ENCODE measurements around the gene MED12. TPM values are rescaled to one million over a fixed set of nuclear protein-coding genes. Genes with fewer than 3 reads are reported as not detected.

MED12 gene
- total RNA-seq, 1 donor from 2014 or later, result 58.5 TPM

- Mint-ChIP-seq H3K9me3 (ENCODE audit: unreplicated experiment) (peaks cover 4% of the 10 kb centered on the region), H3K4me3 (ENCODE audit: unreplicated experiment) (no peak overlapping the region), H3K27ac (ENCODE audit: unreplicated experiment) (no peak overlapping the region), H3K27me3 (ENCODE audit: unreplicated experiment) (no peaks in the 10 kb centered on the region), H3K36me3 (ENCODE audit: unreplicated experiment) (peaks cover 3% of the 10 kb centered on the region), H3K4me1 (ENCODE audit: unreplicated experiment) (no peaks in the 10 kb centered on the region)
- no peak for DNase-seq (ENCODE audit: extremely low spot score, unreplicated experiment)
- TF ChIP-seq CTCF (IDR thresholded peaks at IDR 0.05), result no peak
Observed at GRCh38 chrX:71117358-71117757, 1.0 kb upstream of the MED12 start.

GRCh38 chrX:71118985-71119535, 664 bp downstream of the MED12 start:
- Mint-ChIP-seq H3K27ac (ENCODE audit: unreplicated experiment) (peak overlapping the region; percentile 77), H3K27me3 (ENCODE audit: unreplicated experiment) (no peaks in the 10 kb centered on the region), H3K36me3 (ENCODE audit: unreplicated experiment) (peaks cover 5% of the 10 kb centered on the region), H3K4me1 (ENCODE audit: unreplicated experiment) (no peaks in the 10 kb centered on the region), H3K4me3 (ENCODE audit: unreplicated experiment) (peak overlapping the region; percentile 80), H3K9me3 (ENCODE audit: unreplicated experiment) (peaks cover 4% of the 10 kb centered on the region)
- no peak for TF ChIP-seq CTCF (IDR thresholded peaks at IDR 0.05)
- DNase-seq (ENCODE audit: extremely low spot score, unreplicated experiment), result no peak

- H3K9me3 Mint-ChIP-seq (ENCODE audit: unreplicated experiment), result no peaks in the 10 kb centered on the region
- peak overlapping the region; percentile 37 for H3K27ac Mint-ChIP-seq (ENCODE audit: unreplicated experiment)
Observed at GRCh38 chrX:71128166-71128833, 9.9 kb downstream of the MED12 start.

GRCh38 chrX:71128915-71129765, 10.7 kb downstream of the MED12 start:
- Mint-ChIP-seq H3K27ac (ENCODE audit: unreplicated experiment) (peak overlapping the region; percentile 53), H3K36me3 (ENCODE audit: unreplicated experiment) (peaks cover 22% of the 10 kb centered on the region), H3K9me3 (ENCODE audit: unreplicated experiment) (no peaks in the 10 kb centered on the region), H3K4me3 (ENCODE audit: unreplicated experiment) (no peak overlapping the region), H3K4me1 (ENCODE audit: unreplicated experiment) (peaks cover 3% of the 10 kb centered on the region), H3K27me3 (ENCODE audit: unreplicated experiment) (no peaks in the 10 kb centered on the region)
- peak; percentile 87 for DNase-seq (ENCODE audit: extremely low spot score, unreplicated experiment)
- peak; percentile 70 for TF ChIP-seq CTCF (IDR thresholded peaks at IDR 0.05)

More at GRCh38 chrX:71128166-71128833, 9.9 kb downstream of the MED12 start:
- no peak for DNase-seq (ENCODE audit: extremely low spot score, unreplicated experiment)
- Mint-ChIP-seq H3K4me1 (ENCODE audit: unreplicated experiment) (peaks cover 3% of the 10 kb centered on the region), H3K36me3 (ENCODE audit: unreplicated experiment) (peaks cover 25% of the 10 kb centered on the region), H3K27me3 (ENCODE audit: unreplicated experiment) (no peaks in the 10 kb centered on the region), H3K4me3 (ENCODE audit: unreplicated experiment) (no peak overlapping the region)
- no peak for TF ChIP-seq CTCF (IDR thresholded peaks at IDR 0.05)

GRCh38 chrX:71131510-71131909, 13.1 kb downstream of the MED12 start:
- Mint-ChIP-seq H3K27me3 (ENCODE audit: unreplicated experiment) (no peaks in the 10 kb centered on the region), H3K27ac (ENCODE audit: unreplicated experiment) (no peak overlapping the region), H3K4me1 (ENCODE audit: unreplicated experiment) (peaks cover 3% of the 10 kb centered on the region), H3K36me3 (ENCODE audit: unreplicated experiment) (peaks cover 24% of the 10 kb centered on the region), H3K4me3 (ENCODE audit: unreplicated experiment) (no peak overlapping the region), H3K9me3 (ENCODE audit: unreplicated experiment) (no peaks in the 10 kb centered on the region)
- no peak for DNase-seq (ENCODE audit: extremely low spot score, unreplicated experiment)
- no peak for TF ChIP-seq CTCF (IDR thresholded peaks at IDR 0.05)

Measured in osteocyte (in vitro differentiated cells).